HG02763 (cell line): ENCODE measurements around the gene ZNF577.
"Not testable (repeated sequence)": the region's sequence is repeated elsewhere in the genome, so short reads cannot be mapped to it uniquely, and the experiment has no call there.

Experiments used
- ATAC-seq: cut with Tn5 transposase; IDR thresholded peaks from one replicate; pipeline ENCODE4 v1.9.1; 2021; ENCODE audit warnings: mild to moderate bottlenecking, moderate library complexity; ENCODE audit not compliant: unreplicated experiment

Gene ZNF577

DNA sequence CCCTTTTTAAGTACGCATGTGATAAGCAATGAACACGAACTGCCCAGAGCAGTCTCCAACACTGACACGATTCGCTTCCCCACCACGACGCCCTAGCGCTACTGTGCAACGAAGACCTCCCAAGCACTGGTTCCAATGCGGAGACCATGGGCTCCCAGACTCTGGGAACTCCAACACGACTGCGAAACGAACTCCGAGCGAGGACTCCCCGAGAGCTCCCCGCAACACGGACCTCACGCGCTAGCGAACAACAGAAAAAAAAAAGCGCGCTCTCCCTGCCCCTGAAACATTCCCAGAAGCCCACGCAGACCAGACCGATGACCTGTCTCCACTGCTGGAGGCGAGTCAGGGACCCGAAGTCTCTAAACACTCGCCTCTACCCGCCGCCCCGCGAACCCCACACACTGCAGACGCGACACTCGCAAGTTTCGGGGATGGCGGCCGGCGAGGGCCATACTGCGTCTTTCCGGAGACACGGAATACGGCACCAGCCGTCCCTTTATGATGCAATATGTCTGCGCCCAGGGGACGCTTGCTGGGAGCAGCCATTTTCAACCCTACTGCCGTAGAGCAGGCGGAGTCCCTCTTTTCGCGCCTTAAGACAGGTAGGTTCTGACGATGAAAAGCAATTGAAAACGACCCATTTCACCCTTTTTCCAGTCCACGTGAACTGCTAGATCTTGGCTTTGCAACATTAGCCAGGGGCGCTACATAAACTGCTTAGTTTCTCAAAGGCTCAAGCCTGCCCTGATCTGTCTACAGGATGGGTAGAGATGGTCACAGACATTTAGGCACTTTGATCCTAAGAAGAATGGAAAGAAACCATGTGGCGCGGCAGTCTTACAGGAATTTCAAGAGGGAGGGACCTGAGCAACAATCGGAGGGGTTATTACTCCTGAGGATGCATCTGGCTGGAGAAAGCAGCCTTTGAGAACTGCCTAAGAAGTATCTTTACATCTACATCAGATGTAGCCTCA is at the start of gene ZNF577:
ZNF577 (minus strand) TSS at position 430 of the 977 bp plus-strand sequence. CDS start 7,569 bp downstream, outside the sequence.
- no peak for ATAC-seq

DNA sequence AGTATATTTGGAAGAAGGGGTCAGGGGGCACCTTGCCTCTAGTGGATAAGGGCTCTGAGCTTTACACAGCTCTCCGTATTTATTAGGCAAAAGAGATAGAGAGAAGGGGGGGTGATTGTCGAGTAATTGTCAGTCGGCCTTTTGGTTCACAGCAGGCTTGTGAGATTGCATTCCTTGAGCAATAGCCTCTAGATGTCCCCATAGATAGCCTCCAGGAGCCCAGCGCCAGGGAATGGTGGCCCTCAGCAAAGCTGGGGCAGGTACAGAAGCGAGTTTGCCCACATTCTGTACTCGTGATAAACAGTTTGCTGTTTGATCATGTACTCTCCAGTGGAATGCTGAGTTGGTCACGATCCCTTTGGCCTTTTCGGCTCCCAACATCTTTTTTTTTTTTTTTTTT is 44.2 kb upstream of the ZNF577 start:
- ATAC-seq = no peak

DNA sequence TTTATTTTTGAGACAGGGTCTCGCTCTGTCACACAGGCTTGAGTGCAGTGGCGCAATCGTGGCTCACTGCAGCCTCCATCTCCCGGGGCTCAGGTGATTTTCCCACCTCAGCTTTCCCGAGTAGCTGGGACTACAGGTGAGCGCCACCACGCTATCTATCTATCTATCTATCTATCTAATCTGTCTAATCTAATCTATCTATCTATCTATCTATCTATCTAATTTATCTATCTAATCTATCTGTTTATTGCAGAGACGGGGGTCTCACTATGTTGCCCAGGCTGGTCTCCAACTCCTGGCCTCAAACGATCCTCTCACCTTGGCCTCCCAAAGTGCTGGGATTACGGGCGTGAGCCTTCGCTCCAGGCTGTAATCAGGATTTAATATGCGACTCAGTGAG is 40.1 kb upstream of the ZNF577 start:
- ATAC-seq = no peak

DNA sequence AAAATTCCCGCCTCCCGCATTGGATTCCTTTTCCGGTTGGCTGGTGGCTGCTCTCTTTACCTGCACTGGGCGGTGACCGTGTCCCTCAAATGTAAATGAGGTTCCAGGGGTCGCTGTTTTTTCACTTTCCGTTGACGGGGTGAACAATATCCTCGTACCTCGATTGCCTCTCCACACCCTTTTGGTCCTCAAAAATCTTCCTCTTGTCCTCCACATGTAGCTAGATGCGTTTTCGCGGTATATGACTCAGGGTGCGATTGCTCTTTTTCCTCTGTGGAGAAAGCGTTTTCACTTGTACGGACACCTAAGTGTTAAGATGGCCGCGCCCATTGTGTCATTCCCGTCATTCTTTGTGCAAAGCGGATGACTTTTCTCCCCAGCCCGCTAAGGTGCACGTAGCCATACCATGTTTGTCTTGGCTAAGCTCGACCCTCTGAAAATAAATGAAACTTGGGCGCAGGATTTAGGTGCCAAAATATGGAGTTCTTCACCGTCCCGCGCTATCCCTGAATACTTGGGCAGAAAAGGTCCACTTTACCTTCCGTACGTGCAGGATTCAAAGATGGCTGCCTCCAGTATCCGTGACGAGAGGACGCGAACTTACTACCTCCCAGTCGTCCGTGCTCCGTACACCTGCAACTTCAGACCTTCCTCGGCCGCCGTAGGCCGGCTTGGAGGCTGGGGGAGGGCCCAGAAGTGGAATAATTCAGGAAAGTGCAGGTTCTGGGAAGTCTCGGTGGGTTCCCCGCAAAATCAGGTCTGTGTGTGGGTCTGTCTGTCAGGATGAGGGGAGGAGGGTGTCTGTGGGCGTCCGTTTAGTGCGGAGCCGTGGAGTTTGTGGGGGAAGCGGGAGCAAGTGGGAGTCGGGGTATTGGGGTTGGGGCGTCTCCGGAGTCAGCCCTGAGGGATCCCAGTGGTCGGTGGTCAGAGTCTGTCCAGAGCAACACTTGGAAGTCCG is 39.3 kb upstream of the ZNF577 start, which contains the start of gene ZNF613:
ZNF613 (plus strand) TSS at position 689 of the 958 bp plus-strand sequence. CDS start 8,749 bp downstream, outside the sequence.
- peak; percentile 66 for ATAC-seq

DNA sequence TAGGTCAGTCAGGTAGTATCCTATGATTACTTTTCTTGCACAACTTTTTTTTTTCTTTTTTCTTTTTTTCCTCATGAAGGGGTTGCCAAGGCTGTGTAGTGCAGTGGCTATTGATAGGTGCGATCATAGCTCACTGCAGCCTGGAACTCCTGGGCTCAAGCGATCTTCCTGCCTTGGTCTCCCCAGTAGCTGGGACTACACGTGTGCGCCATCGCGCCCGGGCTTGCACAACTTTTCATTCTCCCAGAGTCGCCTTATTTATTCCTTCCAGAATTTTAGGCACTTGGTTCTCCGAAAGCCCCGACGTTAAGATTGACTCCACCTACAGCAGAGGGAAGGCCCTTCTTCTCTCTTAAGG is 38.7 kb upstream of the ZNF577 start:
- ATAC-seq = no peak

DNA sequence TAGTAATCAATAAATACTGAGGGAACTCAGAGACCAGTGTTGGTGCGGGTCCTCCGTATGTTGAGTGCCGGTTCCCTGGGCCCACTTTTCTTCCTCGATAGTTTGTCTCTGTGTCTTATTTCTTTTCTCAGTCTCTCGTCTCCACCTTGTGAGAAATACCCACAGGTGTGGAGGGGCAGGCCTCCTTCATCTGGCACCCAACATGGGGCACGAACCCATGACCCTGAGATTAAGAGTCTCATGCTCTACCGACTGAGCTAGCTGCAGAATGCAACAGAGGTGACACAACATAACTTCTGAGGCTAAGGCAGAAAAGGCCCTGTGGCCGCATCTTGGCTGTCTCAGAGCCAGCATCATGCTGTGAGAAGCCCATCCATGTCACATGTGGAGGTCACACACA is 34.2 kb upstream of the ZNF577 start:
- no peak for ATAC-seq

DNA sequence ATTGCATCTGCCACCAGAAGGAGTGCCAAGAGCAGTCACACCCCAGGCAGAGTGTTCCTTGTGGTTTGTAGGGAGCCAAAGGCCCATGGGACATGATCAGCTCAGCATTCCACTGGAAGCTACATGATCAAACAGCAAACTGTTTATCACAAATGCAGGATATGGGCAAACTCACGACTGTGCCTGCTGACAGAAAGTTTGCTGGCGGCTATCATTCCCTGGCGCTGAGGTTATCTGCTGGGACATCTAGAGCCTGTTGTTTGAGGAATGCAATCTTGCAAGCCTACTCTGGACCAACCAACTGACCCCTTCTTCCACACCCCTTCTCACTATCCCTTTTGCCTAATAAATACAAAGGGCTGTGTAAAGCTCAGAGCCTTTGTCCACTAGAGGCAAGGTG is 31.9 kb upstream of the ZNF577 start:
- no peak for ATAC-seq

DNA sequence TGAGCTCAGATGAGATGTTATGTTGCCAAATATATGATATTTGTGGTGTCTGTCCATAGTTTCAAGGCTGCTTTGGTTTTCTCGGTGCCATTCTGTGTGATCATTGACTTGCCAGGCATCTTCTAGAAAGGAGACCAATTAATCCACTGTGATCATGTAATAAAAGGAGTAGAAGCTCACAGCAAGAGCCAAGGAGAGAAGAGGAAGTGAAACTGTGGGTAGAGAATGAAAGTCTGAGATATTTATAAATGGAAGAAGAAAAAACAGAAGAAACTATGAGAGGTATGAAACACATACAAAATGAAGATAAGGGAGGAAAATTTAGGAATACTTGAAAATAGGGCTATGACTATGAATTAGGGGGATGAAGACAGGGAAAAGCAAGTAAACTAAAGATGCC is 28.4 kb upstream of the ZNF577 start:
- no peak for ATAC-seq

DNA sequence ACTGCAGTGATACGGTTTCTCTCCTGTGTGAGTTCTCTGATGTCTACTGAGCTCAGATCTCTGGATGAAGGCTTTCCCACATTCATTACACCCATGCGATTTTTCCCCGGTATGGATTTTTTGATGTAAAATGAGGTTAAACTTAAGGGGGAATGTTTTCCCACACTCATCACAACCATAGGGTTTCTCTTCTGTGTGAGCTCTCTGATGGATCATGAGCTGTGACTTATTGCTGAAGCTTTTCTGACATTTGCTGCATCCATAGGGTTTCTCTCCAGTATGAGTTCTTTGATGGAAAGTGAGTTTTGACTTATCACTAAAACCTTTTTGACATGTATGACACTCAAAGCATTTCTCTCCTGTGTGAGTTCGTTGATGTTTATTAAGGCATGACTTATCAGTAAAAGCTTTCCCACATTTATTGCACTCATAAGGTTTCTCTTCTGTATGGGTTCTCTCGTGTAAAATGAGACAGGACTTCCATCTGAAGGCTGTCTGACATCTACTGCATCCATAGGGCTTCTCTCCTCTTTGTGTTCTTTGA is 27.6 kb upstream of the ZNF577 start:
- ATAC-seq = no peak

DNA sequence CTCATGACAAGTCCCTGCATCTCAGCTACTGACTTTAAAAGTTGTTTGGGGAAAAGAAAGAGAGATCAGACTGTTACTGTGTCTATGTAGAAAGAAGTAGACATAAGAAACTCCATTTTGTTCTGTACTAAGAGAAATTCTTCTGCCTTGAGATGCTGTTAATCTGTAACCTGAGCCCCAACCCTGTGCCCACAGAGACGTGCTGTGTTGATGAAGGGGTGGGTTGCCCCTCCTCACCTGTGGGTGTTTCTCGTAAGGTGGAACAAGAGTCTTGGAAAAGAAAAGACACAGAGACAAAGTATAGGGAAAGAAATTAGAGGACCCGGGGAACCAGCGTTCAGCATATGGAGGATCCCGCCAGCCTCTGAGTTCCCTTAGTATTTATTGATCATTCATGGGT is 20.2 kb upstream of the ZNF577 start:
- ATAC-seq = not testable (repeated sequence)

DNA sequence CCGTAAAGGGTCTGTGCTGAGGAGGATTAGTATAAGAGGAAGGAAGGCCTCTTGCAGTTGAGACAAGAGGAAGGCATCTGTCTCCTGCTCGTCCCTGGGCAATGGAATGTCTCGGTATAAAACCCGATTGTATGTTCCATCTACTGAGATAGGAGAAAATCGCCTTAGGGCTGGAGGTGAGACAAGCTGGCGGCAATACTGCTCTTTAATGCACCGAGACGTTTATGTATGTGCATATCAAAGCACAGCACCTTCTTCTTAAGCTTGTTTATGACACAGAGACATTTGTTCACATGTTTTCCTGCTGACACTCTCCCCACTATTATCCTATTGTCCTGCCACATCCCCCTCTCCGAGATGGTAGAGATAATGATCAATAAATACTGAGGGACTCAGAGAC is 18.4 kb upstream of the ZNF577 start:
- not testable (repeated sequence) for ATAC-seq

DNA sequence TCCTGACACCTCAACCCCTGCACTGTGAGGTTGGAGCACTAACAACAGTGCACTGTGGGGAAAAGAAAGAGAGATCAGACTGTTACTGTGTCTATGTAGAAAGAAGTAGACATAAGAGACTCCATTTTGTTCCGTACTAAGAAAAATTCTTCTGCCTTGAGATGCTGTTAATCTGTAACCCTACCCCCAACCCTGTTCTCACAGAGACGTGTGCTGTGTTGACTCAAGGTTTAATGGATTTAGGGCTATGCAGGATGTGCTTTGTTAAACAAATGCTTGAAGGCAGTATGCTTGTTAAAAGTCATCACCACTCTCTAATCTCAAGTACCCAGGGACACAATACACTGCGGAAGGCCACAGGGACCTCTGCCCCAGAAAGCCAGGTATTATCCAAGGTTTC is 17.9 kb upstream of the ZNF577 start:
- ATAC-seq = not testable (repeated sequence)

DNA sequence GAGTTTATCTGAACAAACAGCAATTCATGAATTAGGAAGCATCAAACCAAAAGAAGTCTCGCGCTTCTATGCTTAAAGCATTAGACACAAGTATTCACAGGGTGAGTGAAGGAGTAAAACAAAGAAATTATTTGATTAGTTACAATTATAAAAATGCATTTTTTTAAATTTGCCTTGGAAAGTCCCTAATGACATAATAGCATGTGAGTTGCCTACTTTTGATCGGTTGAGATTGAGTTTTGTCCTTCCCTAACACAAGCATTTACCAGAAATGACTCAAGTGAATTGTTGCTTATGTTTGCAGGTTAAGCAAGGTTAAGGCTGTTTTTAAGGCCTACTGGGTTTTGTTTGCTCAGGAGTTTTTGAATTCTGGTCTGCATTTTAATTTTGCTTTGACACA is 17.5 kb upstream of the ZNF577 start:
- ATAC-seq = no peak

DNA sequence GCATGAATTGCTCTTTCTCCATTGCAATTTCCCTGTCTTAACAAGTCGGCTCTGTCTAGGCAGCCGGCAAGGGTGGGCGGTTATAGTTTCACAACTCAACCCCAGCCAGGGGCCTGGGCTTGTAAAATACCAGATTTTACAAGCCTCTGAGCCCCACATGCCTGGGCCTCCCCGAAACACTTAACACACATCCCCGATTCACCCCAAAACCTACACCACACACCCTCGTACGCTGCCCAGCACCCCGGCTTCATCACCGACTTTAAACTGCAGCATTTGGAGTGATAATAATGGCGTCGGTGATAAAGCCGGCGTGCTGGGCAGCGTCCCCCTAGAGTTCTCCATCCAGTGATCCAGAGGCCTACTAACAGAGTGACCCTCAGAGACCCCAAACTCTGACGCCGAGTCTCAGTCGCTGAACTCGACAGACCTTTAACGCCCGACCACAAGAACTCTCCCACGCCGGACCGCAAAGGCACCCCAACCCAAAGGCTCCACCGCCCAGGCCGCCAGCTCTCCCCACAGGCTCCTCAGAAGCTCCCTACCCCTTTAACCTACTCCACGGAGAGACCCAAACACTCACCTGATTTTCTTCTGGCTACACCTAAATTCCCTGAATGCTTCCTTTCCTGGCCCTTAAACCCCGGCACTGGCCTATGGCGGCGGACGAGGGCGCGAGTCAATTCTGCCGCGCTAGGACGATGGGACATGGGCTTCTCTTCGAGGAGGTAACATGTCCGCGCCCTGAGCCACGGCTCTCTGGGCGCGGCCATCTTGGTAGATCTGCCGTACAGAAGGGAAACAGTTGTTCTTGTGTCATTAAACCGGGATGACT is 16.8 kb upstream of the ZNF577 start, which contains the start of gene ZNF649:
ZNF649 (minus strand) TSS at position 687 of the 835 bp plus-strand sequence. CDS start 4,910 bp downstream, outside the sequence.
- ATAC-seq = no peak

DNA sequence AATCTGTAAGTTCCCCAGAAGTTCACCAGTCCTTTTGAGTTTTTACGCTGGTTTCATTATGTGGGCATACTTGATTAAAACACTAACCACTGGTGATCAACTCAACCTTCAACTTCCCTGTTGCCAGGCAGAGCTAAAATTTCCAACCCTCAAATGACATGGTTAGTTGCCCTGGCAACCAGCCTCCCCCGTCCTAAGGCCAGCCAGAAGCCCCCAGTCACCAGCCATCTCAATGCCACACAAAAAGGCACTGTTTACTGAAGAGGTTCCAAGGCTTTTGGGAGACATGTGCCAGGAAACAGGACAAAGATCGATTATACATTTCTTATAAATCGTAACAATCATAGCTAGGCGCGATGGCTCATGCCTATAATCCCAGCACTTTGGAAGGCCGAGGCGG is 15.4 kb upstream of the ZNF577 start:
- ATAC-seq = no peak

DNA sequence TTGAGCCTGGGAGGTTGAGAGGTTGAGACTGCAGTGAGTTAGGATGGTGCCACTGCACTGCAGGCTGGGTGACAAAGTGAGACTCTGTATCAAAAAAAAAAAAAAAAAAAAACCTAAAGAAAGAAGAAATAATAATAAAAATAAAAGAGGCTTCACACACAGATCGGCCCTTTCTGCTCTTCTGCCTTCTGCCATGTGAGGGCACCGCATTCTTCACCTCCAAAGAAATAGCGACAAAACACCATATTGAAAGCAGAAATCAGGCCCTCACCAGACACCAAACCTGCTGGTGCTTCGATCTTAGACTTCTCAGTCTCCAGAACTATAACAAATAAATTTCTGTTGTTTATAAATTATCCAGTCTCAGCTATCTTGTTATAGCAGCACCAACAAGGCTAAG is 14.1 kb upstream of the ZNF577 start:
- no peak for ATAC-seq

DNA sequence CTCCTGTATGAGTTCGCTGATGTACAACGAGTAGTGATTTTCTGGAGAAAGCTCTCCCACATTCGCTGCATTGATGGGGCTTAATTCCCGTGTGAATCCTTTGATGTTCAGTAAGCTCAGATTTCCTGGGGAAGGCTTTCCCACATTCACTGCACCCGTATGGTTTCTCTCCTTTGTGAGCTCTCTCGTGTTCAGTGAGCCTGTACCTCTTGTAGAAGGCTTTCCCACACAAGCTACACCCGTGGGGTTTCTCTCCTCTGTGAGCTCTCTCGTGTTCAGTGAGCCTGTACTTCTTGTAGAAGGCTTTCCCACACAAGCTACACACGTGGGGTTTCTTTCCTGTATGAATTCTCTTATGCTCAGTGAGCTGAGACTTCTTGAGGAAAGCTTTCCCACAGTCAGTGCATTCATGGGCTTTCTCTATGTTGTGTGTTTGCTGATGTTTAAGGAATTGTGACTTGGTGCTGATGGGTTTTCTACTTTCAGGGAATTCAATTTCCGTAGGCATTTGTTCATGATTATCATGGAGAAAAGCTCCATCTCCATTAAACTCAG is 3.5 kb upstream of the ZNF577 start:
- ATAC-seq = no peak

DNA sequence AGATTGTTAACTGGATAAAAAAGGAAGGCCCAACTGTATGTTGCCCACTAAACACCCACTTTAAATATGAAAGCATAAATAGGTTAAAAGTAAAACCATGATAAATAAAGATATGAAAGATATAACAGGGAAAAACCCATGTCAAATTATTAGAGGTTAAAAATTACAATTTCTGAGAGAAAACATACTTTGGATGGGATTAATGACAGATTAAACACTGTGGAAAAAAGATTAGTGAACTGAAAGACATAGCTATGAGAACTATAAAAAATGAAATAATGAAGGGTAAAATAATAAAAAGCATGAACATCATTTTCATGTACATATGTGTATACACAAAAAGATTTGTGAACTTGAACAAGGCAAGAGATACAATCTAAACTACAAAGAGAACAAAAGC is 2.2 kb upstream of the ZNF577 start:
- ATAC-seq = no peak

DNA sequence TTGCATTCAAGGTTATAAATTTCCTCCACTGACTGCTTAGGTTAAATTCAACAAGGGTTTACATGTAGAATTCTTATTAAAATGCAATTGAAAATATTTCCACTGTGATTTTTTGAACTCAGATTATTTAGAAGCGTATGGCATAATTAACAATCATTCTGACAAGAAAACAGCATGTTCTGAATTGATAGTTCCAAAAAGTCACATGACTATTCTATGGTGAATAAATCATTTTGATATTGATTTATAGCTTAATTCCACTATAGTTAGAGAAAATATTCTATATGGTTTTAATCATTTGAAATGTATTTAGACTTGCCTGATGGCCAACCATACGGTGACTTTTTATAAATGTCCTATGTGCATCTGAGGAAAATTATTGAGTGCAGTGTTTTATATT is 3.0 kb downstream of the ZNF577 start:
- no peak for ATAC-seq

DNA sequence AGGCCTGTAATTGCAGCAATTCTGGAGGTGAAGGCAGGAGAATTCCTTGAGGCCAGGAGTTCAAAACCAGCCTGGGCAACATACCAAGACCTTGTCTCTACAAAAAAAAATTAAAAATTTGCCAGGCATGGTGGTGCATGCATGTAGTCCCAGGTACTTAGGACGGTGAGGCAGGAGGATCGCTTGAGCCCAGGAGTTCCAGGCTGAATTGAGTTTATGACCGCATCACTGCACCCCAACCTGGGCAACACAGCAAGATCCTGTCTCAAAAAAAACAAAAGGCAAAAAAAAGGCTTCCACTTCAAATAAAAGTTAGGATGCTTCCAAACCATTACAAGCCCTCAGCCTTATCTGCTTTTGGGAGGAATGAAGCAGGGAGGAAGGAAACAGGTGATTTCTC is 5.2 kb downstream of the ZNF577 start:
- ATAC-seq = no peak
